DOHH2 (cell line): ENCODE measurements around the gene MYEOV.
A peak's percentile ranks its signal among the peaks of the same experiment; 100 is the strongest.

ENCODE experiments used
- H3F3A ChIP-seq: fragments of 200-600 bp; sonication (generic), shearing (Covaris generic); 2 replicates; pipeline ENCODE4 v1.6.0; 2016; ENCODE audit warnings: antibody characterized with exemption, mild to moderate bottlenecking; ENCODE audit not compliant: control insufficient read depth, insufficient read depth
- H3K27ac ChIP-seq: fragments of 200-600 bp; sonication (generic); 2 replicates; pipeline ENCODE4 v1.5.1; 2014; ENCODE audit warnings: low read depth, mild to moderate bottlenecking, low read length, moderate library complexity
- H3K27me3 ChIP-seq: fragments of 200-600 bp; sonication (generic); 2 replicates; pipeline ENCODE4 v1.6.1; 2014; ENCODE audit warnings: mild to moderate bottlenecking, low read length, mixed read lengths; ENCODE audit not compliant: control insufficient read depth
- H3K36me3 ChIP-seq: fragments of 200-600 bp; sonication (generic); 2 replicates; pipeline ENCODE4 v1.6.1; 2014; ENCODE audit warnings: mild to moderate bottlenecking, low read length, moderate library complexity, mixed read lengths; ENCODE audit not compliant: control insufficient read depth
- H3K4me1 ChIP-seq: fragments of 200-600 bp; sonication (generic); 2 replicates; pipeline ENCODE4 v1.6.1; 2014; ENCODE audit warnings: mild to moderate bottlenecking, low read length, mixed read lengths; ENCODE audit not compliant: control insufficient read depth
- H3K4me2 ChIP-seq: fragments of 200-600 bp; sonication (generic); 2 replicates; pipeline ENCODE4 v1.6.0; 2014; ENCODE audit warnings: mild to moderate bottlenecking, low read length, moderate library complexity
- H3K4me3 ChIP-seq: fragments of 200-600 bp; sonication (generic); 2 replicates; pipeline ENCODE4 v1.5.1; 2014; ENCODE audit warnings: mild to moderate bottlenecking, low read length, mixed read lengths
- H3K79me2 ChIP-seq: fragments of 200-600 bp; sonication (generic); 2 replicates; pipeline ENCODE4 v1.6.1; 2014; ENCODE audit warnings: mild to moderate bottlenecking, low read length, mixed read lengths; ENCODE audit not compliant: control insufficient read depth
- H3K9me2 ChIP-seq: fragments of 200-600 bp; sonication (generic); replicated peaks from 2 replicates; pipeline ENCODE4 v1.6.1; 2014; ENCODE audit warnings: mild to moderate bottlenecking, low read length, mixed read lengths; ENCODE audit not compliant: control insufficient read depth
- H3K9me3 ChIP-seq: fragments of 200-600 bp; sonication (generic); 2 replicates; pipeline ENCODE4 v1.6.1; 2014; ENCODE audit warnings: antibody characterized with exemption, low read length, mixed read lengths; ENCODE audit not compliant: control insufficient read depth, insufficient read depth
- H4K20me1 ChIP-seq: fragments of 200-600 bp; sonication (generic); 2 replicates; pipeline ENCODE4 v1.6.0; 2014; ENCODE audit warnings: low read depth, mild to moderate bottlenecking, antibody characterized with exemption, low read length, moderate library complexity; ENCODE audit not compliant: control insufficient read depth, insufficient read depth
- CTCF ChIP-seq: fragments of 200-600 bp; sonication (generic); IDR thresholded peaks from one replicate; pipeline ENCODE4 v1.5.1; 2014; ENCODE audit warnings: antibody characterized with exemption, mild to moderate bottlenecking, low read depth, low read length; ENCODE audit not compliant: poor library complexity, severe bottlenecking
- EZH2phosphoT487 ChIP-seq: fragments of 200-600 bp; sonication (generic); IDR thresholded peaks from 2 replicates; pipeline ENCODE4 v1.6.1; 2017; ENCODE audit warnings: borderline replicate concordance, mild to moderate bottlenecking, antibody characterized with exemption, low read length, moderate library complexity, mixed read lengths

Gene MYEOV

GRCh38 chr11:69293819-69294505 lies at the start of gene MYEOV:
TSS of gene MYEOV (plus strand) at chr11:69294155. CDS start at chr11:69295355, 1,200 bp downstream.
- Histone ChIP-seq H3K9me3 (no peaks in the 10 kb centered on the region; the same call in 1 of the 2 replicates), H3K4me3 (no peak within 1 kb of the TSS), H3K4me1 (peaks cover 52% of the 10 kb centered on the region)

GRCh38 chr11:69244266-69244665 lies 49.7 kb upstream of the MYEOV start:
- no peak overlapping the region for H3K4me3 ChIP-seq
- peaks cover 5% of the 10 kb centered on the region; the same call in 1 of the 2 replicates for H3K4me1 ChIP-seq

More at GRCh38 chr11:69293819-69294505, at the start of gene MYEOV:
- H3K9me2 ChIP-seq: no peaks in the 10 kb centered on the region
- TF ChIP-seq CTCF: no peak
- H3K4me2 ChIP-seq: peak within 1 kb of the TSS; percentile 33
- H4K20me1 ChIP-seq: peaks cover 11% of the 10 kb centered on the region
- no peaks in the 10 kb centered on the region for H3K79me2 ChIP-seq
- H3K36me3 ChIP-seq: no peaks in the 10 kb centered on the region
- peaks cover 22% of the 10 kb centered on the region for H3K27me3 ChIP-seq
- H3F3A ChIP-seq: peaks cover 15% of the 10 kb centered on the region
- H3K27ac ChIP-seq: no peak within 1 kb of the TSS

GRCh38 chr11:69245041-69245440 lies 48.9 kb upstream of the MYEOV start:
- Histone ChIP-seq H4K20me1 (no peaks in the 10 kb centered on the region), H3K9me3 (no peaks in the 10 kb centered on the region), H3K27me3 (no peaks in the 10 kb centered on the region), H3K27ac (no peak overlapping the region), H3K4me3 (no peak overlapping the region), H3K36me3 (no peaks in the 10 kb centered on the region), H3F3A (no peaks in the 10 kb centered on the region), H3K4me2 (no peak overlapping the region), H3K9me2 (no peaks in the 10 kb centered on the region), H3K79me2 (no peaks in the 10 kb centered on the region), H3K4me1 (peaks cover 5% of the 10 kb centered on the region; the same call in 1 of the 2 replicates)
- TF ChIP-seq CTCF: no peak
- TF ChIP-seq EZH2phosphoT487: no peak

More at GRCh38 chr11:69244266-69244665, 49.7 kb upstream of the MYEOV start:
- H3K79me2 ChIP-seq: no peaks in the 10 kb centered on the region
- no peak overlapping the region for H3K4me2 ChIP-seq
- no peaks in the 10 kb centered on the region for H3K9me2 ChIP-seq
- H4K20me1 ChIP-seq: no peaks in the 10 kb centered on the region
- H3K27ac ChIP-seq: no peak overlapping the region
- no peaks in the 10 kb centered on the region for H3K27me3 ChIP-seq
- H3F3A ChIP-seq: no peaks in the 10 kb centered on the region
- H3K9me3 ChIP-seq: no peaks in the 10 kb centered on the region
- H3K36me3 ChIP-seq: no peaks in the 10 kb centered on the region
- TF ChIP-seq CTCF (no peak), EZH2phosphoT487 (no peak)
